ENCODE measurements around the gene ZMAT3.

ZMAT3 gene

DNA sequence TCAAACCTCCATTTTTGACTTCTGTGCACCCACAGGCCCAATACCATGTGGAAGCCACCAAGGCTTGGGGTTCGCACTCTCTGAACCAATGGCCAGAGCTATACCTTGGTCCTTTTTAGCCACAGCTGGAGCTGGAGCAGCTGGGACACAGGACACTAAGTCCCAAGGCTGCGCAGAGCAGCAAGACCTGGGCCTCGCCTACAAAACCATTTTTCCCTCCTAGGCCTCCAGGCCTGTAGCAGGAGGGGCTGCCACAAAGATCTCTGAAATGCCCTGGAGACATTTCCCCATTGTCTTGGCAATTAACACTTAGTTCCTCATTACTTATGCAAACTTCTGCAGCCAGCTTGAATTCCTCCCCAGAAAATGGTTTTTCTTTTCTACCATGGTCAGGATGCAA lies 81.3 kb downstream of the ZMAT3 start:
- Histone ChIP-seq H3K23ac (ENCODE audit: low read length in 2 of 2) (no peak overlapping the region), H3K14ac (ENCODE audit: low read length in 2 of 2) (no peak overlapping the region), H2AFZ (ENCODE audit: low read depth, low read length) (no peak overlapping the region), H3K27ac (ENCODE audit: low read length, poor library complexity, severe bottlenecking) (no peak overlapping the region), H3K36me3 (ENCODE audit: control insufficient read depth in 1 of 2, insufficient read depth in 2 of 2, low read depth in 1 of 2, low read length in 2 of 2) (peaks cover 10 to 30% of the 10 kb centered on the region in 2 experiments), H3K18ac (ENCODE audit: low read depth in 1 of 2, low read length in 2 of 2) (no peak overlapping the region), H3K9ac (ENCODE audit: low read length) (no peak overlapping the region), H4K91ac (ENCODE audit: low read length) (no peak overlapping the region), H3K79me1 (replicated peaks; ENCODE audit: low read length, poor library complexity, severe bottlenecking) (peaks cover 2% of the 10 kb centered on the region), H2BK15ac (ENCODE audit: low read depth, poor library complexity, severe bottlenecking) (no peak overlapping the region), H3K27me3 (ENCODE audit: control insufficient read depth in 1 of 2, insufficient read depth in 1 of 2, low read length in 2 of 2) (no peaks in the 10 kb centered on the region), H2AK5ac (ENCODE audit: low read length, severe bottlenecking) (no peak overlapping the region), H3K4ac (ENCODE audit: low read depth in 1 of 2, low read length in 2 of 2) (no peak overlapping the region), H3K9me3 (ENCODE audit: control insufficient read depth, low read length) (peaks cover 38% of the 10 kb centered on the region), H2BK5ac (ENCODE audit: low read depth, low read length, poor library complexity, severe bottlenecking) (no peak overlapping the region), H3K4me3 (ENCODE audit: insufficient read depth in 1 of 2, low read depth in 1 of 2, low read length in 2 of 2) (no peak overlapping the region), H4K8ac (ENCODE audit: low read length) (no peak overlapping the region), H2BK12ac (ENCODE audit: low read length in 2 of 2) (no peak overlapping the region), H3K4me2 (ENCODE audit: low read length, poor library complexity, severe bottlenecking) (no peak overlapping the region), H2BK120ac (ENCODE audit: low read depth, low read length) (no peak overlapping the region), H3K4me1 (ENCODE audit: control insufficient read depth, insufficient read depth, low read depth, low read length) (no peaks in the 10 kb centered on the region)
- WGBS: 82% methylated on average over 3 of the region's 3 CpGs
- no peak for DNase-seq

DNA sequence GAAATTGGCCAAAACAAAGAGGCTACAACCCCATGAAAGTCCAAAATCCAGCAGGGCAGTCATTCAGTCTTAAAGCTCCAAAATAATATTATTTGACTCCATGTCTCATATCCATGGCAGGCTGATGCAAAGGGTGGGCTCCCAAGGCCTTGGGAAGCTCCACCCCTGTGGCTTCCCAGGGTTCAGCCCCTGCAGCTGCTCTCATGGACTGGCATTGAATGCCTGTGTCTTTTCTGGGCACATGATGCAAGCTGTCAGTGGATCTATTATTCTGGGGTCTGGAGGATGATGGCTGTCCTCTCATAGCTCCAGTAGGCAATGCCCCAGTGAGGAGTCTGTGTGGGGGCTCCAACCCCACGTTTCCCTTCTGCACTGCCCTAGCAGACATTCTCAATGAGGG lies 81.8 kb downstream of the ZMAT3 start:
- 31% methylated on average over 1 of the region's 1 CpG for WGBS
- Histone ChIP-seq H4K8ac (ENCODE audit: low read length) (no peak overlapping the region), H3K79me1 (replicated peaks; ENCODE audit: low read length, poor library complexity, severe bottlenecking) (peaks cover 2% of the 10 kb centered on the region), H3K4me1 (ENCODE audit: control insufficient read depth, insufficient read depth, low read depth, low read length) (no peaks in the 10 kb centered on the region), H2BK12ac (ENCODE audit: low read length in 2 of 2) (no peak overlapping the region), H3K23ac (ENCODE audit: low read length in 2 of 2) (no peak overlapping the region), H3K27me3 (ENCODE audit: control insufficient read depth in 1 of 2, insufficient read depth in 1 of 2, low read length in 2 of 2) (no peaks in the 10 kb centered on the region), H3K9ac (ENCODE audit: low read length) (no peak overlapping the region), H4K91ac (ENCODE audit: low read length) (no peak overlapping the region), H2AFZ (ENCODE audit: low read depth, low read length) (no peak overlapping the region), H3K4me2 (ENCODE audit: low read length, poor library complexity, severe bottlenecking) (no peak overlapping the region), H3K27ac (ENCODE audit: low read length, poor library complexity, severe bottlenecking) (no peak overlapping the region), H2BK5ac (ENCODE audit: low read depth, low read length, poor library complexity, severe bottlenecking) (no peak overlapping the region), H2BK120ac (ENCODE audit: low read depth, low read length) (no peak overlapping the region), H2BK15ac (ENCODE audit: low read depth, poor library complexity, severe bottlenecking) (no peak overlapping the region), H3K9me3 (ENCODE audit: control insufficient read depth, low read length) (peaks cover 38% of the 10 kb centered on the region), H3K14ac (ENCODE audit: low read length in 2 of 2) (no peak overlapping the region), H3K36me3 (ENCODE audit: control insufficient read depth in 1 of 2, insufficient read depth in 2 of 2, low read depth in 1 of 2, low read length in 2 of 2) (peaks cover 7 to 25% of the 10 kb centered on the region in 2 experiments), H3K4me3 (ENCODE audit: insufficient read depth in 1 of 2, low read depth in 1 of 2, low read length in 2 of 2) (no peak overlapping the region), H3K4ac (ENCODE audit: low read depth in 1 of 2, low read length in 2 of 2) (no peak overlapping the region), H2AK5ac (ENCODE audit: low read length, severe bottlenecking) (no peak overlapping the region), H3K18ac (ENCODE audit: low read depth in 1 of 2, low read length in 2 of 2) (no peak overlapping the region)
- DNase-seq: no peak

GRCh38 chr3:178987745-178988144 lies 83.9 kb downstream of the ZMAT3 start:
- Histone ChIP-seq H2BK5ac (ENCODE audit: low read depth, low read length, poor library complexity, severe bottlenecking) (no peak overlapping the region), H2BK120ac (ENCODE audit: low read depth, low read length) (no peak overlapping the region), H3K4me3 (ENCODE audit: insufficient read depth in 1 of 2, low read depth in 1 of 2, low read length in 2 of 2) (no peak overlapping the region), H2BK12ac (ENCODE audit: low read length in 2 of 2) (no peak overlapping the region), H3K79me1 (replicated peaks; ENCODE audit: low read length, poor library complexity, severe bottlenecking) (peaks cover 2% of the 10 kb centered on the region), H2AFZ (ENCODE audit: low read depth, low read length) (no peak overlapping the region), H2BK15ac (ENCODE audit: low read depth, poor library complexity, severe bottlenecking) (no peak overlapping the region), H3K18ac (ENCODE audit: low read depth in 1 of 2, low read length in 2 of 2) (no peak overlapping the region), H4K8ac (ENCODE audit: low read length) (no peak overlapping the region), H3K4me1 (ENCODE audit: control insufficient read depth, insufficient read depth, low read depth, low read length) (no peaks in the 10 kb centered on the region), H3K4me2 (ENCODE audit: low read length, poor library complexity, severe bottlenecking) (no peak overlapping the region), H3K9ac (ENCODE audit: low read length) (no peak overlapping the region), H3K23ac (ENCODE audit: low read length in 2 of 2) (no peak overlapping the region), H3K36me3 (ENCODE audit: control insufficient read depth in 1 of 2, insufficient read depth in 2 of 2, low read depth in 1 of 2, low read length in 2 of 2) (peaks cover 7 to 14% of the 10 kb centered on the region in 2 experiments), H3K9me3 (ENCODE audit: control insufficient read depth, low read length) (peaks cover 38% of the 10 kb centered on the region), H2AK5ac (ENCODE audit: low read length, severe bottlenecking) (no peak overlapping the region), H3K14ac (ENCODE audit: low read length in 2 of 2) (no peak overlapping the region), H3K4ac (ENCODE audit: low read depth in 1 of 2, low read length in 2 of 2) (no peak overlapping the region), H3K27ac (ENCODE audit: low read length, poor library complexity, severe bottlenecking) (no peak overlapping the region), H4K91ac (ENCODE audit: low read length) (no peak overlapping the region), H3K27me3 (ENCODE audit: control insufficient read depth in 1 of 2, insufficient read depth in 1 of 2, low read length in 2 of 2) (no peaks in the 10 kb centered on the region)
- 80% methylated on average over 1 of the region's 1 CpG for WGBS
- DNase-seq: no peak

DNA sequence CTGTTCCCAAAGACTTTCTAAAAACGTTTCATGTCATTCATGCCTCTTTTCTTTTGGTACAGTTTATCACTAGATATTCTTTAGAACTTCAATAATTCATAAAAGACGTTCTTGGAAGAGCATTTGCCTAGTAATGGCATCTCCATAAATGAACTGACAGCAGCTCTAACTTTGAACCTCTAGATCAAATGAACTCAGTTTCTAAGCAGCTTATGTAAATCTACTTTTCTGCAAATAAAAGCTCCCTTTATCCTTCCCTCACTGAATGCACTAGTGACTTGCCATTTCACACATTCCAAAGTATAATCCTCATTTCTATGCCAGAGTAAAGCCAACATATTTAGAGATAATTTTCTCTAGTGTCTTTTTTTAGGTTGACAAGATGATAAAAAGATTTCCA lies 85.2 kb downstream of the ZMAT3 start:
- H3K14ac ChIP-seq (ENCODE audit: low read length in 2 of 2): no peak overlapping the region
- H3K9me3 ChIP-seq (ENCODE audit: control insufficient read depth, low read length): peaks cover 34% of the 10 kb centered on the region
- no peak overlapping the region for H3K23ac ChIP-seq (ENCODE audit: low read length in 2 of 2)
- H4K91ac ChIP-seq (ENCODE audit: low read length): no peak overlapping the region
- H3K36me3 ChIP-seq (ENCODE audit: control insufficient read depth in 1 of 2, insufficient read depth in 2 of 2, low read depth in 1 of 2, low read length in 2 of 2): peaks cover 7 to 8% of the 10 kb centered on the region in 2 experiments
- DNase-seq: no peak
- no peaks in the 10 kb centered on the region for H3K27me3 ChIP-seq (ENCODE audit: control insufficient read depth in 1 of 2, insufficient read depth in 1 of 2, low read length in 2 of 2)
- H3K4me1 ChIP-seq (ENCODE audit: control insufficient read depth, insufficient read depth, low read depth, low read length): no peaks in the 10 kb centered on the region
- no peak overlapping the region for H3K9ac ChIP-seq (ENCODE audit: low read length)
- no peak overlapping the region for H2BK15ac ChIP-seq (ENCODE audit: low read depth, poor library complexity, severe bottlenecking)
- no peak overlapping the region for H2BK120ac ChIP-seq (ENCODE audit: low read depth, low read length)
- no peak overlapping the region for H3K4me3 ChIP-seq (ENCODE audit: insufficient read depth in 1 of 2, low read depth in 1 of 2, low read length in 2 of 2)
- no peak overlapping the region for H4K8ac ChIP-seq (ENCODE audit: low read length)
- no peak overlapping the region for H3K18ac ChIP-seq (ENCODE audit: low read depth in 1 of 2, low read length in 2 of 2)
- no peak overlapping the region for H3K4ac ChIP-seq (ENCODE audit: low read depth in 1 of 2, low read length in 2 of 2)
- peaks cover 2% of the 10 kb centered on the region for H3K79me1 ChIP-seq (replicated peaks; ENCODE audit: low read length, poor library complexity, severe bottlenecking)
- no peak overlapping the region for H3K27ac ChIP-seq (ENCODE audit: low read length, poor library complexity, severe bottlenecking)
- H2AK5ac ChIP-seq (ENCODE audit: low read length, severe bottlenecking): no peak overlapping the region
- no peak overlapping the region for H2BK5ac ChIP-seq (ENCODE audit: low read depth, low read length, poor library complexity, severe bottlenecking)
- WGBS: 59% methylated on average over 2 of the region's 2 CpGs
- no peak overlapping the region for H3K4me2 ChIP-seq (ENCODE audit: low read length, poor library complexity, severe bottlenecking)
- H2BK12ac ChIP-seq (ENCODE audit: low read length in 2 of 2): no peak overlapping the region
- no peak overlapping the region for H2AFZ ChIP-seq (ENCODE audit: low read depth, low read length)

Measured in mesenchymal stem cell (in vitro differentiated cells and primary cell).